Activated CD4-positive, alpha-beta T cell treated with anti-CD3 and anti-CD28 coated beads for 1 hour (primary cell): ENCODE measurements around the gene ABCB11.

ENCODE experiments used
- DNase-seq: peaks from one replicate; pipeline ENCODE4 v3.0.0-alpha.2; 2020

ABCB11 gene

DNA sequence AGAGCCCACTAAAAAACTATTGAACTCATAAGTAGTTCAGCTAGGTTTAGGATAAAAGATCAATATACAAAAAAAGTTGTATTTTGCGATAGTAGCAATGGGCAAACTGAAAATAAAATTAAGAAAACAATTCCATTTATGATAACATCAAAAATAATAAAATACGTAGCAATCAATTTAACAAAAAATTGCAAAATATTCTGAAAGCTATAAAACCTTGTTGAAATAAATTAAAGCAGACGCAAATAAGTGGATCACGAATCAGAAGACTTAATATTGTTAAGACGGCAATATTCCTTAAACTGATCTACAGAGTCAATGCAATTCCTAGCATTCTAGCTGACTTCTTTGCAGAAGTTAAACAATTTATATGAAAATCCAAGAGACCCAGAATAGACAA lies 24.5 kb downstream of the ABCB11 start:
- no peak for DNase-seq

GRCh38 chr2:169005994-169006393 lies 25.1 kb downstream of the ABCB11 start:
- no peak for DNase-seq

- no peak for DNase-seq
These were observed 26.0 kb downstream of the ABCB11 start for GRCh38 chr2:169005080-169005598.

GRCh38 chr2:169002161-169002738 lies 28.9 kb downstream of the ABCB11 start:
- no peak for DNase-seq

- no peak for DNase-seq
These were observed 29.9 kb downstream of the ABCB11 start for GRCh38 chr2:169001116-169001815.

GRCh38 chr2:168999668-169000213 lies 31.4 kb downstream of the ABCB11 start:
- DNase-seq, result no peak

- no peak for DNase-seq
These were observed 32.4 kb downstream of the ABCB11 start for GRCh38 chr2:168998609-168999211.

- no peak for DNase-seq
These were observed 33.3 kb downstream of the ABCB11 start for GRCh38 chr2:168997794-168998193.

DNA sequence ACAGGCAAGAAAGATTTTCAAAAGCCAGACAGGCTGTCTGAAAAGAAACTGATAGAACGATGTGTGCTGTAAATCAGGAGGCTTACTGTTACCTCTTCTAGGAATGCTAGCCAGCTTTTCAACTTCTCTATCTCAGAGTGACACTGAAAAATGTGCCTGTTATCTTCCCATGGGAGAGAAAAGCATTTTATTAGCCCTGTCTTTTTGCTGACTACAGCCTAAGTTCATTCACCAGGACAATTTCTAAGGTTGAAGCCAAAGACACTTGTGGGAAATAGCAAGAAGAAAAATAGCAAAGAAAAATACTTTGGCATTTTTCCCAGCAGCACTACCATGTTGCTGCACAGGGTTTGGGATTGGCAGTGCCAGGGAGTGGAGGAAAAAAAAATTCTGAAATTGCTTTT lies 34.0 kb downstream of the ABCB11 start:
- DNase-seq, result no peak

- DNase-seq, result no peak
These were observed 35.4 kb downstream of the ABCB11 start for GRCh38 chr2:168995744-168996143.

DNA sequence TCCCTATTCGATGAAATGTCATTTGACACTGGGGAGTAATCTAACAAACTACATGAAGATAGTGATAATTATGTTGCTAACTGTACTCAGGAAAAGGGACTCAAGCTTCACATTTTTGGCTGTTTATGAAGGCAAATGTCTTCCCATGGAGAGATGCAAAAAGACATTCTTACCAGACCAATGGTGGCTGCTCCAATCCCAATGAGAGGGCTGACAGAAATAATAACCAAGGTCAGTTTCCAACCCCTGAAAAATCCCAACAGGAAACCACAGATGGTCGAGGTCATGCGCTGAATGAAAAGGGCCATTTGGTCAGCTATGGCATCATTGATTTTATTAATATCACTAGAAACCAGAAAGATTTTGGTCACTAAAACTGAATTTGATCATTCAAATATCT lies 37.6 kb downstream of the ABCB11 start:
- DNase-seq, result no peak

- DNase-seq, result no peak
These were observed 38.4 kb downstream of the ABCB11 start for GRCh38 chr2:168992591-168993349.

- DNase-seq, result no peak
These were observed 39.1 kb downstream of the ABCB11 start for GRCh38 chr2:168992026-168992425.

DNA sequence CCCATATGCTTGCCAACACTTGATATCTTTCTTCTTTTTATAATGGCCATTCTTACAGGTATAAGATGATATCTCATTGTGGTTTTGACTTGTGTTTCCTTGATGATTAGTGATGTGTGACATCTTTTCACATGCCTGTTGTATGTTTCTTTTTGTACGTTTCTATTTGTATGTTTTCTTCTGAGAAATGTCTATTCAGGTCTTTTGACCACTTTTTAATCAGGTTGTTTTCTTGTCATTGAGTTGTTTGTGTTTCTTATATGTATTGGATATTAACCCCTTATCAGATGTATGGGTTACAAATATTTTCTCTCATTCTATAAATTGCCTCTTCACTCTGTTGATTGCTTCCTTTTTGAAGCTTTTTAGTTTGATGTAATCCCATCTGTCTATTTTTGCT lies 42.4 kb downstream of the ABCB11 start:
- DNase-seq, result no peak

- no peak for DNase-seq
These were observed 44.7 kb downstream of the ABCB11 start for GRCh38 chr2:168986398-168986943.

DNA sequence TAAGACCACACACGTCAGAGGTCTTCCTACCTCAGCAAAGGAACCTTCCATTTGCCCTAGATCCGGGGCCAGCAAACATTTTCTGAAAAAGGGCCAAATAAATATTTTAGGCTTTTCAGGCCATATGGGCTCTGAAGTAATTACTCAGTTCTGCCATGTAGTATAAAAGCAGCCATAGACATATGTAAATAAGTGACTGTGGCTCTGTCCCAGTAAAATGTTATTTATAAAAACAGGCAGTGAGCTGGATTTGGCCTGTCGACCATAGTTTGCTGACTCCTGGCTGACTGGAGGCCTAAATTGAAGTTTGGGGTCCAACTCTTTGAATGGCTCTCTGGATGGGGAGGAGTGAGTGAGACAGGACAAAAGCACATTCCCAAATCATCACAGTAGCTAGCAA lies 49.5 kb downstream of the ABCB11 start:
- DNase-seq, result no peak

- no peak for DNase-seq
These were observed 52.7 kb downstream of the ABCB11 start for GRCh38 chr2:168978461-168978861.

DNA sequence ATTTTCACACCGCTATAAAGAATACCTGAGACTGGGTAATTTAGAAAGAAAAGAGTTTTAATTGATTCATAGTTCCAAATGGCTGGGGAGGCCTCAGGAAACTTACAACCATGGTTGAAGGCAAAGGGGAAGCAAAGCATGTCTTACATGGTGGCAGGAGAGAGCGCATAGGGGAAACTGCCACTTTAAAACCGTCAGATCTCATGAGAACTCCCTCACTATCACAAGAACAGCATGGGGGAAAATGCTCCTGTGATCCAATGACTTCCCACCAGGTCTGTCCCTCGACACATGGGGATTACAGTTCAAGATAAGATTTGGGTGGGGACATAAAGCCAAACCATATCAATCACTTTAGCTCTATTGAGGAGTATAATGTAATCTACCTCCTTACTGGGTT lies 53.5 kb downstream of the ABCB11 start:
- DNase-seq, result no peak

DNA sequence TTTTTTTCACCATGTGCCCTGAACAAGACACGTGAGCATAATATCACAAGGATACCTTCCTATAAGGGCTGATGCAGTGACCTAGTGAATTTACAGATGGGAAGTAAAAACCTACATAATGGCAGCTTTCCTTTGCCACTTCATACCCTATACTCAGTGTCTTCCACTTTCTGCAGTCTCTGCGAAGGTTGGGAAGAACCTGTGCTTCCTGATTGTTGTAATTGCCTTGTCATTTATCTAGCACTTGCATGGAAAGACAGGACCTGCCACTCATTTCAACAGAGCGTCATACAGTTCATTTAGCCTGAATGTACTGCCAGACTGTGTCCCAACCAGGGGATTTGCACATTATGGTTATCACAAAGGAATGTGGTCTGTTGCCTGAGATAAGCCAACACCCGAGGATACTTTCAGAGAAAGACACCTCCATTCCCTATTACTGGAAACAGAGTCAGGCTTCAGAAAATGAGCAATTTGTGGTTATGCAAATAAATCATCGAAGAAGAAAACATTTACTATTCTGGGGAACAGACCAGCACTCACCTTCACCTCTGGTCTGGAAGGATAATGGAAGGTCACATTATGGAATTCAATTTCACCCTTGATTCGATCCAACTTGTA lies 55.0 kb downstream of the ABCB11 start:
- no peak for DNase-seq

- DNase-seq, result no peak
These were observed 56.7 kb downstream of the ABCB11 start for GRCh38 chr2:168974428-168974827.

- DNase-seq, result no peak
These were observed 59.9 kb downstream of the ABCB11 start for GRCh38 chr2:168971261-168971660.

DNA sequence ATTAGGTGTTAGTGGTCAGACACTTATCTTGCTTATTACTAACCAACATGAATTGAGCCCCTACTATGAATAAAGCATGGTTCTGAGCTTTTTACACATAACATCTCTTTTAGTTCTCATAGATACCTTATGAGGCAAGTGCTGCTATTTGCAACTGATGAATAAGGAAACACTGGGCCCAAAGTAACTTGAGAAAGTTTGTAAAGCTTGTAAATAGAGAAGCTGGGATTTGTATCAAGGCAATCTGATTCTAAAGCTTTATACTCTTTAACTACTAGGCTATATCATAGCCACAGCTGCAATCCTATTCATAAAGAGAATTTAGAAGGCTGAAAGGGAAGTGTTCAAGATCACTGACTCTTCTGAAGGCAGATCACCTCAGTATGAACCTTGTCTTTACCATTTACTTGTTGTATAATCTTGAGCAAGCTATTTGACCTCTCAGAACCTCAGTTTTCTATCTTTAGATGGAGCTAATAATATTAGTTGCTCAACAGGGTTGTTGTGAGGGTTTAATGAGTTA lies 60.4 kb downstream of the ABCB11 start:
- DNase-seq, result no peak
